Hepatocyte (in vitro differentiated cells): ENCODE data around the gene RGS3. TPM values are rescaled to one million over a fixed set of nuclear protein-coding genes. Genes with fewer than 3 reads are reported as not detected.

Experiments used
- DNase-seq: peaks from one replicate; pipeline ENCODE4 v3.0.0-alpha.2; 2016; ENCODE audit warnings: low spot score
- H2AFZ ChIP-seq: fragments of 200-600 bp; sonication (generic); 2 replicates; pipeline ENCODE4 v1.6.0; 2016; ENCODE audit warnings: antibody characterized with exemption, mild to moderate bottlenecking
- H3K27ac ChIP-seq: fragments of 200-600 bp; sonication (generic); 2 replicates; pipeline ENCODE4 v1.5.1; 2016; ENCODE audit warnings: mild to moderate bottlenecking
- H3K27me3 ChIP-seq: fragments of 200-600 bp; sonication (generic); 2 replicates; pipeline ENCODE4 v1.6.1; 2016
- H3K36me3 ChIP-seq: fragments of 200-600 bp; sonication (generic); replicated peaks from 2 replicates; pipeline ENCODE4 v1.5.1; 2016; ENCODE audit warnings: low read depth; ENCODE audit not compliant: insufficient read depth
- H3K4me1 ChIP-seq: fragments of 200-600 bp; sonication (generic); 2 replicates; pipeline ENCODE4 v1.5.1; 2016; ENCODE audit warnings: mild to moderate bottlenecking, moderate library complexity; ENCODE audit not compliant: insufficient read depth
- H3K4me2 ChIP-seq: fragments of 200-600 bp; sonication (generic); 2 replicates; pipeline ENCODE4 v1.6.0; 2016
- H3K4me3 ChIP-seq: fragments of 200-600 bp; sonication (generic); 2 replicates; pipeline ENCODE4 v1.5.1; 2016; ENCODE audit warnings: mild to moderate bottlenecking
- H3K79me2 ChIP-seq: fragments of 200-600 bp; sonication (generic); 2 replicates; pipeline ENCODE4 v1.6.0; 2017; ENCODE audit warnings: mild to moderate bottlenecking
- H3K9me2 ChIP-seq: fragments of 200-600 bp; sonication (generic); replicated peaks from 2 replicates; pipeline ENCODE4 v1.6.0; 2017; ENCODE audit warnings: mild to moderate bottlenecking; ENCODE audit not compliant: insufficient read depth
- H3K9me3 ChIP-seq: fragments of 200-600 bp; sonication (generic); 2 replicates; pipeline ENCODE4 v1.5.1; 2016; ENCODE audit warnings: low read depth, mild to moderate bottlenecking
- H4K20me1 ChIP-seq: fragments of 200-600 bp; sonication (generic); 2 replicates; pipeline ENCODE4 v1.6.0; 2016; ENCODE audit warnings: mild to moderate bottlenecking; ENCODE audit not compliant: insufficient read depth, poor library complexity, severe bottlenecking
- CTCF ChIP-seq: fragments of 200-600 bp; sonication (generic); IDR thresholded peaks from 2 replicates; pipeline ENCODE4 v1.5.1; 2016; ENCODE audit warnings: antibody characterized with exemption, mild to moderate bottlenecking; ENCODE audit not compliant: poor library complexity
- EZH2 ChIP-seq: fragments of 200-600 bp; sonication (generic); IDR thresholded peaks from 2 replicates; pipeline ENCODE4 v1.6.1; 2016; ENCODE audit warnings: antibody characterized with exemption, mild to moderate bottlenecking, borderline replicate concordance
- EZH2phosphoT487 ChIP-seq: fragments of 200-600 bp; sonication (generic); IDR thresholded peaks from one replicate; pipeline ENCODE4 v1.6.1; 2018; ENCODE audit warnings: antibody characterized with exemption, mild to moderate bottlenecking, low read depth, moderate library complexity; ENCODE audit not compliant: unreplicated experiment, severe bottlenecking
- WGBS: methylation state at CpG from one replicate; pipeline ENCODE4 v1.1.6; 2016; ENCODE audit warnings: low lambda C conversion rate; ENCODE audit errors: missing lambda C conversion rate; 5-methylcytosine and 5-hydroxymethylcytosine counted together
- polyA plus RNA-seq: library from polyadenylated mRNA; unstranded; fragments of >200 nt; fragmentation: Nextera tagmentation; extraction: Ambion mirVana; gene quantifications from 2 replicates; pipeline ENCODE4 v1.2.1, GENCODE V29; 2016
- total RNA-seq: library from RNA; depleted of rRNA; stranded (reverse); fragments of >200 nt; gene quantifications from 2 replicates; pipeline ENCODE4 v1.2.3, GENCODE V29; 2014

Gene RGS3
- total and polyA plus RNA-seq, 2 experiments from 2014 or later, result 48.0 to 62.7 TPM

GRCh38 chr9:113421726-113422125, 41.8 kb upstream of the RGS3 start:
- Histone ChIP-seq H3K27ac (no peak overlapping the region), H3K79me2 (no peaks in the 10 kb centered on the region), H3K9me3 (no peaks in the 10 kb centered on the region), H3K4me1 (no peaks in the 10 kb centered on the region), H3K4me2 (no peak overlapping the region), H3K4me3 (no peak overlapping the region), H3K27me3 (no peaks in the 10 kb centered on the region), H3K36me3 (no peaks in the 10 kb centered on the region), H2AFZ (no peak overlapping the region), H4K20me1 (no peaks in the 10 kb centered on the region), H3K9me2 (no peaks in the 10 kb centered on the region)
- TF ChIP-seq CTCF, result no peak
- TF ChIP-seq EZH2phosphoT487, result no peak
- TF ChIP-seq EZH2, result no peak
- no peak for DNase-seq
- WGBS, result 74% methylated on average over 3 of the region's 3 CpGs

DNA sequence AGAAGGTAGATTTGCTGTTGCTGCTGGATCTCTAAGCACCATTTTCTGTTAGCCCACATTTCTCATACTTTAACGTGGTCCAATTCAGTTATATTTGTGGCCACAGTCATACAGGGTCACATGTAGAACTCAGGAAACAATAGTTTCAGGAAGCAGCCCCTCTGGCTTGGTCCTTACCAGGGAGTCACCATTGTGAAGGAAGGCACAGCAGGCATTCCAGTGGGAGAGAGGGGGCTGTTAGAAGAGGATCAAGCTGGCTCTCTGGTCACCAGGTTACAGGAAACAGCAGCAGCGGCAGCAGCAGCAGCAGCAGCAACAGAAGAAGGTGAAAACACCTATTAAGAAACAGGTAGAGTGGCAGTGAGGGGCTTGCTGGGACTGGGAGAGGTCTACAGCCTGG, 38.5 kb upstream of the RGS3 start:
- no peaks in the 10 kb centered on the region for H3K36me3 ChIP-seq
- H3K27ac ChIP-seq, result no peak overlapping the region
- TF ChIP-seq CTCF (no peak), EZH2 (no peak), EZH2phosphoT487 (no peak)
- H3K79me2 ChIP-seq, result no peaks in the 10 kb centered on the region
- H3K9me3 ChIP-seq, result no peaks in the 10 kb centered on the region
- no peaks in the 10 kb centered on the region for H4K20me1 ChIP-seq
- H3K4me2 ChIP-seq, result no peak overlapping the region
- no peaks in the 10 kb centered on the region for H3K27me3 ChIP-seq
- H3K4me3 ChIP-seq, result no peak overlapping the region
- no peaks in the 10 kb centered on the region for H3K4me1 ChIP-seq
- 62% methylated on average over 2 of the region's 2 CpGs for WGBS
- no peaks in the 10 kb centered on the region for H3K9me2 ChIP-seq
- no peak for DNase-seq
- H2AFZ ChIP-seq, result no peak overlapping the region

DNA sequence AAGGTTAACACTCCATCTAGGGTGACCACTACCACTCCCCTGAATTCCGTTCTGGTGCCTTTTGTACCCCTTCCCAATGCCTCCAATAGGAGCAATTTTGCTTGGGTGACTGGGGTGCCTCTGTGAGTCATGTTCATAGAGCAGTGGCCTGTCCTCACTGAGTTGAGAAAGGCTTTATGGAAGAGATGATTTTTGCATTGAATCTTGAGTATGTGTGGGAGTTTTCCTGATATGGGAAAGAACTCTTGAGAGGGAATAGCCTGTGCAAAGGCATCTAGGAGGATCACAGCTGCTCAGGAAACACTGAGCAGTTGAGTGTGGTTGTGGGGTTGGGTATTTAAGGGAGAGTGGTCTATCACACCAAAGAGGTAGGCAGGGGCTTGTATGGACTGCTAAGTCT, 36.8 kb upstream of the RGS3 start:
- TF ChIP-seq EZH2phosphoT487 (no peak), EZH2 (no peak), CTCF (no peak)
- DNase-seq, result no peak
- Histone ChIP-seq H3K27me3 (no peaks in the 10 kb centered on the region), H3K79me2 (no peaks in the 10 kb centered on the region), H2AFZ (no peak overlapping the region), H3K9me3 (no peaks in the 10 kb centered on the region), H3K4me1 (no peaks in the 10 kb centered on the region), H4K20me1 (no peaks in the 10 kb centered on the region), H3K27ac (no peak overlapping the region), H3K36me3 (no peaks in the 10 kb centered on the region), H3K4me3 (no peak overlapping the region), H3K9me2 (no peaks in the 10 kb centered on the region), H3K4me2 (no peak overlapping the region)
- 83% methylated on average over 1 of the region's 1 CpG for WGBS

GRCh38 chr9:113427629-113428028, 35.9 kb upstream of the RGS3 start:
- Histone ChIP-seq H3K79me2 (no peaks in the 10 kb centered on the region), H2AFZ (no peak overlapping the region), H3K27me3 (no peaks in the 10 kb centered on the region), H4K20me1 (no peaks in the 10 kb centered on the region), H3K27ac (no peak overlapping the region), H3K9me3 (no peaks in the 10 kb centered on the region), H3K4me1 (no peaks in the 10 kb centered on the region), H3K36me3 (no peaks in the 10 kb centered on the region), H3K4me2 (no peak overlapping the region), H3K9me2 (no peaks in the 10 kb centered on the region), H3K4me3 (no peak overlapping the region)
- 86% methylated on average over 2 of the region's 2 CpGs for WGBS
- no peak for DNase-seq
- TF ChIP-seq CTCF (no peak), EZH2 (no peak), EZH2phosphoT487 (no peak)
